ENCODE results near the gene RFWD3.
"Not testable (repeated sequence)": the region's sequence is repeated elsewhere in the genome, so short reads cannot be mapped to it uniquely, and the experiment has no call there.

The RFWD3 gene, protein sequence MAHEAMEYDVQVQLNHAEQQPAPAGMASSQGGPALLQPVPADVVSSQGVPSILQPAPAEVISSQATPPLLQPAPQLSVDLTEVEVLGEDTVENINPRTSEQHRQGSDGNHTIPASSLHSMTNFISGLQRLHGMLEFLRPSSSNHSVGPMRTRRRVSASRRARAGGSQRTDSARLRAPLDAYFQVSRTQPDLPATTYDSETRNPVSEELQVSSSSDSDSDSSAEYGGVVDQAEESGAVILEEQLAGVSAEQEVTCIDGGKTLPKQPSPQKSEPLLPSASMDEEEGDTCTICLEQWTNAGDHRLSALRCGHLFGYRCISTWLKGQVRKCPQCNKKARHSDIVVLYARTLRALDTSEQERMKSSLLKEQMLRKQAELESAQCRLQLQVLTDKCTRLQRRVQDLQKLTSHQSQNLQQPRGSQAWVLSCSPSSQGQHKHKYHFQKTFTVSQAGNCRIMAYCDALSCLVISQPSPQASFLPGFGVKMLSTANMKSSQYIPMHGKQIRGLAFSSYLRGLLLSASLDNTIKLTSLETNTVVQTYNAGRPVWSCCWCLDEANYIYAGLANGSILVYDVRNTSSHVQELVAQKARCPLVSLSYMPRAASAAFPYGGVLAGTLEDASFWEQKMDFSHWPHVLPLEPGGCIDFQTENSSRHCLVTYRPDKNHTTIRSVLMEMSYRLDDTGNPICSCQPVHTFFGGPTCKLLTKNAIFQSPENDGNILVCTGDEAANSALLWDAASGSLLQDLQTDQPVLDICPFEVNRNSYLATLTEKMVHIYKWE

DNA sequence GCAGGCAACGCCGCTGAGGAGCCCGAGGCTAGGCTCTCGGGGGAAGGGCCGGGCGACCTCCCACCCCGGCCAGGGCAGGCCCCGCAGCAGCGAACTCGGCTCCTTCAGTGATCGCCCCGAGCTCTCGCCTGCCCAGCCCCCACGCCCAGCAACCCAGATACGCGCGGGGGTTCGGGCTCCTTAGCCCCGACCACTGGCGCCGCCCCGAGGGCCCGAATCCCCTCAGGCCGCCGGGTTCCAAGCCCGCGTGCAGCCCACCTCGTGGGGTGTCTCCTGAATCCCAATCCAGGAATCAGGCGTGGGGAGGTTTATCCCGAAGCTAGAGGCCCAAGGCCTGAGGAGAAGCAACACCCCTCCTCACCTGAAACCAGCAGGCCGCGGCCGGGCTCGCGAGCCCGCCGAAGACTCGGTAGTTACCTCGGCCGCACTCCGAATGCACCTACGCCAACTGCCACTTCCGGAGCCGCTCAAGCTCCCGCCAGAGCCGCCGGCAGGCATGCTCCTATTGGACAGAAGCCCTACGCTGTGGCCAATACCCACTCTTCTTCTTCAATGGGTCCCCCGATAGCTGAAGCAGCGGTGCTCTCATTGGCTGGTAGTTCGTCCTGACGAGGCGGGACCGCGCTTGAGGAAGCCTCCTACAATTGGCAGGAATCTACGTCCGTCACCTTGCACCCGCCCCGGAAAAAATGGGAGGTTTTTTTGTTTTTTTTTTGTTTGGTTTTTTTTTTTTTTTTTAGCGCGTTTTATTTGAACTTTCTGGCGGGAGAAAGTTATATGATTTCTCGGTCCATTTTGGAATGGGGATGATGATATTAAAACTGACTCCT, at the start of gene RFWD3:
Gene RFWD3 (minus strand): TSS at position 453 of the 830 bp plus-strand sequence. CDS start 5,428 bp downstream, outside the sequence.
- DNase-seq = peak; percentile 98

- no peak for DNase-seq
These were observed 49.7 kb upstream of the RFWD3 start for GRCh38 chr16:74716355-74716754.

- DNase-seq = no peak
These were observed 47.2 kb upstream of the RFWD3 start for GRCh38 chr16:74713876-74714275.

DNA sequence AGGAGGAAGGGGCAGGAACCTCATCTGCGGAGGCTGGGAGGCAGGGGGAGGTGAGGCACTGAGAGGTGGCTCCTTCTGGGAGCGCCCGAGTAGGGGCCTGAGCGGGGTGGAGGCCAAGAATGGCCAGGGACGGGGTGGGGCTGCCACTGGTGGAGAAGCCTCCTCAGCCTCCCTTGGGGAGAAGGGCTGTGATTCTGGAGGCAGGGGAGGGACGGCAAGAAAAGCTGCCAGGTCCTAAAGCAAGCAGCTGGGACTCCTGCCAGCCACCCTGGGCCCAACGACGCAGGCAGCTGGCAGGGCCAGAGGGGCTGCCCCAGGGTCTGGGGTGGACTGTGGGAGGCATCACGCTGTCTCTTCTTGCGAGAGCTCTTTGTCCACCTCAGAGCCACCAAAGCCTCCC, 46.6 kb upstream of the RFWD3 start:
- no peak for DNase-seq

DNA sequence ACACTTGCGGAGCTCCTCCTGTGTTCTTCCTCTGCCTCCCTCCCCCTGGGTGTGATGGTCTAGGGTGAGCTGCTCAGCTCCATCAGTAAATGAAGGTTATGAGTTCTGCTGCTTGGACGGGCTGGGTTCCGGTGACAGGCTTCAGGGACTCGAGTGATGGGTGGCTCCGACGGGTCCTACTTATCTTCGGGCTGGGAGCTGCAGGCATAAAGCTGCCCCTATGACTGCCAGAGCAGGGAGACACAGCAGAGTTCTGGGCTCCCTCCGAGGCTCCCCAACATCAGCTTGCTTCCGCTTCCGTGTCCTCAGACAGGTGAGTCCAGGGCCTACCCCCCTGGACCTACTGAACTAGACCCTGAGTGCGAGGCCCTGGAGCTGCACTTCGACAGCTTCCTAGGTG, 45.3 kb upstream of the RFWD3 start:
- no peak for DNase-seq

DNA sequence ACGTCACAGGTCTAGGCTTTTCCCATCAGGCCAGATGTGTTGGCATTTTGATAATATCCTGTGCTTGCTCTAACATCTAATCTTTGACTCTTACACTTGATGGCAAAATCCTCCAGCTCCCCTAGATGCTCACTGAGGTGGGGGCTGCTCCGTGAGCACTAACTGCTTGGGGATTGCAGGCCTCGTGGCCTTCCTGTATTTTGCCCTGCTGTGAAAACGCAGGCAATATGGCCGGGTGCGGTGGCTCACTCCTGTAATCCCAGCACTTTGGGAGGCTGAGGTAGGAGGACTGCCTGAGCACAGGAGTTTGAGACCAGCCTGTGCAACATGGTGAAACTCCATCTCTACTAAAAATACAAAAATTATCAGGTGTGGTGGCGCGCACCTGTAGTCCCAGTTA, 43.7 kb upstream of the RFWD3 start:
- DNase-seq = no peak

GRCh38 chr16:74709441-74709877, 42.8 kb upstream of the RFWD3 start:
- peak; percentile 53 for DNase-seq

DNA sequence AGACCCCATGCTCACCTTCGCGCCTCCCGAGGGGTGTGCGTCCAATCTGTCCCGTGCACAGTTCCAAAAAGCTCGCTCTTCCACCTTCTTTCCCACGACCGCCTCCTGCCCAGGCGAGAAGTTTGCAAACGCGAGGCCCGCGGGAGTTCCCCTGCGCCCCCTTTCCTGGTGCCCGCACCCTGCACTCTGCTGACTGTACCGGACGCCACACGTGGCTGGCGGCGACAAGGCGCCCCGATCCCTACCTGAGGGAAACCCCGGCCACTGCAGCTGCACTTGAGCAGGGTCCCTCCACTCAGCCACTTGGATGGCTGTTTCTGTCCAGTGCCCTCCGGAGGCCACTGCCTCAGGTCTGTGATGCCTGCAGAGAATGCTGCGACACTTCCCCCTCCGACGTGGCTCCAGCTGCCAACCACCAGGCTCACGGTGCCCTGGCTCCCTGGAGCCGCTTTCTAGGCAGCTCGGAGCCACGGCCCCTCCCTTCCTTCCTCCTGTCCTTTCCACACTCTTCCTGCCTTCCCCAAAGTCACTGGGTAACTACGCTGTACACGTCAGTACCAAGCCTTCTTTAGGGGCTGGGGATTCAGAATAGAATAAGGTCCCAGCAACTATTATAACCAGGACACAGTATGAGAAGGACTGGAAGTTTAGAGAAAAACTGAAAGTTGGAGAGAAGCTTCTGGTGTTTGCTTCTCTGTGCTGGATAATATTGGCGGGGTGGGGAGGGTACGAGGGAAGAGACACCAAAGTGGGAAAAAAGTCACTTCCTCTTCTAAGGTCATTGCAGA, 34.0 kb upstream of the RFWD3 start, which contains the start of gene MLKL:
Gene MLKL (minus strand): TSS at position 425 of the 788 bp plus-strand sequence. CDS start 5,105 bp downstream, outside the sequence.
- no peak for DNase-seq

DNA sequence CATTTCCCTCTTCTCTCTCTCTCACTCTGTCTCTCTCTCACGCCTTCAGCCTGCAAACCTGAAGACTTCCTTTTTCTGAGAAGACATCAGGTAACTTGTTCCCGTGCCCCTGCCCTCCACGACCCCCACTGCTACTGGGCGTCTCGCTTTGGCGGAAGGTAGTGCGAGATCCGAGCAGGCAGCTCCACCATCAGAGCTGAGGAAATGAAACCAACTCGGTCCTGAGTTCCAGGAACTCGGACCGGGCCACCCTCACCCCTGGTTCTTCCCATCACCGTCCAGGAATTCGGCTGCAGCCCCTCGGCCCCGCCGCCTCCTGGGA, 33.4 kb upstream of the RFWD3 start:
- no peak for DNase-seq

DNA sequence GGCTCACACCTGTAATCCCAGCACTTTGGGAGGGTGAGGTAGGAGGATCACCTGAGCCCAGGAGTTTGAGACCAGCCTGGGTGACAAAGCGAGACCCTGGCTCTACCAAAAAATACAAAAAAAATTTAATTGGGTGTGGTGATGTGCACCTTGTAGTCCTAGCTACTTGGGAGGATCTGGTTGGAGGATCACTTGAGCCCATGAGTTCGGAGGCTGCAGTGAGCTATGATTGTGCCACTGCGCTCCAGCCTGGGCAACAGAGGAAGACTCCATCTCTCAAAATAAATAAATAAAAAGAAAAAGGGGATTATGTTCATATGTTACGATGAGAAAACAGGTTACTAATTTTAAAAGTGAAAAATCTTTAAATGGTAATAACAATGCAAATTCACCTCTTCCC, 33.0 kb upstream of the RFWD3 start:
- no peak for DNase-seq

DNA sequence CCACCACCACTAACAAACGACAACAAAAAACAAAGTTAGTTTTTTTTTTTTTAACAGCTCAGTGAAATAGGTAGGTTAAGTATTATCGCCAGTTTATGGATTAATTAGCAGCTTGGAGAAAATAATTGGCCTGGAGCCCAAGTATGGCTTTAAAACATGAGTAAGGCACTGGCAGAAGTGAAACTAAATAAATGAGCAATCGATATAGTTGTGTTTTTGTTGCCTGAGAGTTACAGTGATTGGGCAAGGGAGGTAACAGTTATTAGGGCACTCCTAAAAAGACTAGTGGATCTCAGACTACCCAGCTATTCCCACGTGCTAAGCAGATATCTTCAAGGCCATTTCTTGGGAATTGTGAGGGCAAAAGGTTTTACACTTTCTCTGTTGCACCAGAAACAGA, 31.5 kb upstream of the RFWD3 start:
- no peak for DNase-seq

DNA sequence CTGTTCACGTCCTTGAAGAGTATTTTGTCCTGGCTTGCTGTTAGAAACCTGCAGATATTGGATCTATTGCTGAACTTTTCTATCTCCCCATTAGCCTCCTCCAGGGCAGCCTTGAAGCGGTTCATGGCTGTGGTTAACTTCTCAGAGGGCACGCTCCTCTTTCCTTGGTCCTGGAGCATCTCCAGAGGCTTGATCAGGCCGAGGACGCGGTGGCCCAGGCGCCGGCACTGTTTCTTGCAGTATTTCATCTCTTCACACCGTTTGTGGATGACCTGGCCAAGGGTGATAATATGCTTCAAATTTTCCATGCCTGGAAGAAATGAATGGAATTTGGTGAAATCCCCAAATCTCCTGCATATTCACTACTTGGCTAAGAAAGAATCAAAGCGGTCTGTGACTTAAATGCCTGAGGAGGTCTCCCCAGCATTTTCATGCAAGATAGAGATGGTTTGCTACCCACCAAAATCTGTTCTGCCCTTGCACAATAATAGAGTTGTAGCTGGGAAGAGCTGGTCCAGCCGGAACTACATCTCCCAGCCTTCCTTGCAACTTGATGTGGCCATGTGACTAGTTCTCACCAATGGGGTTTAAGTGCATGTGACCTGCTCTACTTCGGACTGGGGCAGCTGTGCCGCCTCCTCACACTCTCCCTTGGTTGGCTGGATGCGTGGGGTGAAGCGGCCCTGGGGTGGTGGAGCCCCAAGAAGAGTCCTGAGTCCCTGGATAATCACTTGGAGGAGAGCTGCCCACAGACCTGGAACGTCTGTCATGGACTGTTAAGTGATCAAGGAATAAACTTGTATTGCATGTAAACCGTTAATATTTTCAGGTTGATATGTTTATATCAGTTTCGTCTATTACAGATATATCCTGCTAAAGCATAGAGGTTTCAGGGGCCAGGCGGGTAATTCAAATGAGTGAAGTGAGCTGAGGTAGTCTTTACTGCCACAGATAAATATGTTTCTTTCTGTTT, 29.1 kb upstream of the RFWD3 start:
- DNase-seq = peak; percentile 92

DNA sequence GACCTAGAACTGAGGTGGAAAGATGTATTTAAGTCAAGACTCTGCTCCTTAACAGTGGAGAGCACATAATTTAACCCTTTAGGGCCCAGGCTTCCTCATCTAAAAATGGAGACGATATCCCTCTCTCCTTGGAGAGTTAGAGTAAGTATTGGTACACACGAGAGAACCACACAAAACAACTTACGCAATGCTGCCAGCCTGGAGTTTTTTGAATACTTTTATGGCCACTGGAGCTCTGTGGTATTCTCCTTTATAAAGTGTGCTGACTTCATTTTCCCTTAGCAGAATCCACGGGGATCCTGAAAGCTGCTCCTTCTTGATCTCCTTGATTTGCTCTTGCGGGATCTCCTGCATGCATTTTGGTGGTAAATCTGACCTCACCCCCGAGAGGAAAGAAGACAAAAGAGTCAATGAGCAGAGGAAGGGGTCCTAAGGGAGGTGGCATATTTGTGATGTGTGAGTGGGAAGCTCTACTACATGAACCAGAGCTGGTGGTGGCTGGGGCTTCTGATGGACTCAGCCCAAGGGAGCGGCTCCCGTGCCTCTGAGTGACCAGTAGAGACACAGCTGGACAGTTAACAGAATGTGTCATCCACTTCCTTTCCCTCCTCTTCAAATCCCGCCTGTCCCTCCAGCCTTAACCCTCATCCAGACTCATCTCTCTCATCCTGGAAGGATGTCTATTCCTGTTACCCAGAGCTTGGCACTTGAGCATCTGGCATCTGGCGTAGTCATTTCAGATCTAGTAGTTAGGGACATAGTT, 24.6 kb upstream of the RFWD3 start:
- no peak for DNase-seq

GRCh38 chr16:74682556-74682955, 15.9 kb upstream of the RFWD3 start:
- DNase-seq = no peak

DNA sequence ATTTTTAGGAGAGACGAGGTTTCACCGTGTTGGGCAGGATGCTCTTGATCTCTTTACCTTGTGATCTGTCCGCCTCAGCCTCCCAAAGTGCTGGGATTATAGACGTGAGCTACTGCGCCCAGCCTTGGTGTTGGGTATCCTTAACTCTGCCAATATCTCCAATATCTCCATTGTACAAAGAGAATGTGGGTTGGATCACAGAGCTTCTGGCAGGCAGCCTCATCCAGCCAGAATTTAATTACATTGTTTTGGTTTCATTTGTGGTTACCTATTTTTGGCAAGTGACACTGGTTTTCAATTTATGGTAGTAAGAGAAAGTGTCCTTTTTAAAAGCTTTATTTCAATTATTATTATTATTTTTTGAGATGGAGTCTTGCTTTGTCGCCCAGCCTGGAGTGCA, 14.0 kb upstream of the RFWD3 start:
- no peak for DNase-seq

GRCh38 chr16:74679983-74680382, 13.3 kb upstream of the RFWD3 start:
- no peak for DNase-seq

GRCh38 chr16:74677868-74678267, 11.2 kb upstream of the RFWD3 start:
- no peak for DNase-seq

DNA sequence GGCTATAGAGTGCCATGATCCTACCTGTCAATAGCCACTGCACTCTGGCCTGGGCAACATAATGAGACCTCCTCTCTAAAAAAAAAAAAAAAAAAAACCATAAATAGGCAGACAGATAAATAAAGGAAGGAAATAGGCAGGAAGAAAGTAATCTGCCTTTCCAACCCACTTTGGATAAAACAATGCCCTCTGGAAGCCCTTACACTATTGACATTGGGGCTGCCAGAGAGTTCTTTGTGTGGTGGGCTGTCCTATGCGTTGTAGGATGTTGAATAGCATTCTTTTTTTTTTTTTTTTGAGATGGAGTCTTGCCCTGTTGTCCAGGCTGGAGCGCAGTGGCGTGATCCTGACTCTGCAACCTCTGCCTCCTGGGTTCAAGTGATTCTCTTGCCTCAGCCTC, 7.2 kb upstream of the RFWD3 start:
- no peak for DNase-seq

DNA sequence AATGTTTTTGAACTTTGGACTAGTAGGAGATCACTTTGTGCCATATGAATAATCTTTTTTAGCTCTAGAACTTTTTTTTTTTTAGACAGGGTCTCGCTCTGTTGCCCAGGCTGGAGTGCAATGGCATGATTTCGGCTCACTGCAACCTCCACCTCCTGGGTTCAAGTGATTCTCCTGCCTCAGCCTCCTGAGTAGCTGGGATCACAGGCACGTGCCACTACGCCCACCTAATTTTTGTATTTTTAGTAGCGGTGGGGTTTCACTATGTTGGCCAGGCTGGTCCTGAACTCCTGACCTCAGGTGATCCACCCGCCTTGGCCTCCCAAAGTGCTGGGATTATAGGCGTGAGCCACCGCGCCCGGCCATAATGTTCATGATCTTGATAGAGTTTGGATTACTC, 2.2 kb upstream of the RFWD3 start:
- not testable (repeated sequence) for DNase-seq

DNA sequence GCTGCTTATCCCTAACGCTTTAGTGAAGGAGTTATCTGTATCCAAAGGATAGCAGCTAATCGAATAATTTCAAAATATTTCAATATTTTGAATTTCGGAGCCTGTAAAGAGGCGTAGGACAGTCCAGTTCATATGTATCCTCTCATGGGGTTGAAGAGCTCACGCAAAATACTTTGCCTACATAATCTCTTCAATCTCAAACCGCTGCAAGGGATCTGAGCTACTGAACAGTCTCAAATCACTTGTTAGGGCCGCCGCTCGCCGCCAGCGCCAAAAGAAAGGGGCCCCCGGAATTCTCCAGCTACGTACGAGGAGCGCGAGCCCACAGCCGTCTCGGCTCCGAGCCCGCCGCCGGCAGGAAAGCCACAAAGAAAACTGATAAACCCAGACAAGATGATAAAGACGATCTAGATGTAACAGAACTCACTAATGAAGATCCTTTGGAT, 601 bp upstream of the RFWD3 start:
- DNase-seq = no peak

All from NCI-H226 (cell line).